Transverse colon (tissue), 4 donors: Measurements from ENCODE around the gene HECTD1. TPM values are rescaled to one million over a fixed set of nuclear protein-coding genes. Genes with fewer than 3 reads are reported as not detected.

Experiments used
- DNase-seq: peaks from one replicate; pipeline ENCODE4 v3.0.0-alpha.2; 2019
- H3K27ac ChIP-seq, 4 donors: fragments of 200-600 bp; sonication (generic); 2 replicates each; pipeline ENCODE4 v1.5.1; 2016 to 2018; ENCODE audit warnings: inconsistent platforms in 4 of 4
- H3K27me3 ChIP-seq: fragments of 200-600 bp; sonication (generic); 2 replicates; pipeline ENCODE4 v1.5.1; 2017; ENCODE audit warnings: inconsistent platforms
- H3K36me3 ChIP-seq, 4 donors: fragments of 200-600 bp; sonication (generic); 2 replicates each; pipeline ENCODE4 v1.5.1; 2017 to 2019; ENCODE audit warnings: inconsistent platforms in 4 of 4
- H3K4me1 ChIP-seq, 4 donors: fragments of 200-600 bp; sonication (generic); 2 replicates each; pipeline ENCODE4 v1.5.1; 2017 to 2020; ENCODE audit warnings: inconsistent platforms in 4 of 4
- H3K4me3 ChIP-seq, 4 donors: fragments of 200-600 bp; sonication (generic); 1 replicate in 1 of 4; 2 replicates in 3 of 4; pipeline versions ENCODE4 v1.5.1 to v1.6.1; 2017 to 2019; ENCODE audit warnings: inconsistent platforms in 4 of 4
- H3K9me3 ChIP-seq, 2 donors: fragments of 200-600 bp; sonication (generic); 2 replicates each; pipeline ENCODE4 v1.5.1; 2017 to 2019; ENCODE audit warnings: inconsistent platforms in 2 of 2
- CTCF ChIP-seq, 5 experiments: fragments of 200-600 bp in 3 of 5; fragments of 450-650 bp in 2 of 5; sonication (generic) in 3 of 5; IDR thresholded peaks; 1 replicate in 2 of 5; 2 replicates in 3 of 5; pipeline ENCODE4 v1.5.1; 2016 to 2017; ENCODE audit warnings: antibody characterized with exemption in 5 of 5, inconsistent platforms in 3 of 5, mild to moderate bottlenecking in 2 of 5, moderate library complexity in 1 of 5
- EP300 ChIP-seq: sonication (generic); formaldehyde crosslinking; IDR thresholded peaks from one replicate; pipeline ENCODE4 v1.6.1; 2017; ENCODE audit warnings: antibody characterized with exemption, low read depth
- POLR2A ChIP-seq: fragments of 450-650 bp; IDR thresholded peaks from one replicate; pipeline ENCODE4 v1.6.1; 2016; ENCODE audit warnings: antibody characterized with exemption, mild to moderate bottlenecking, moderate library complexity
- POLR2AphosphoS5 ChIP-seq, 3 donors: sonication (generic); formaldehyde crosslinking; IDR thresholded peaks; one replicate each; pipeline ENCODE4 v1.6.1; 2016; ENCODE audit warnings: antibody characterized with exemption in 3 of 3
- WGBS, 2 donors: methylation state at CpG; one replicate each; pipeline ENCODE4 v1.1.5; 2018; ENCODE audit warnings: low coverage in 1 of 2; 5-methylcytosine and 5-hydroxymethylcytosine counted together
- in situ Hi-C, 4 donors: fragments of 200-750 bp; cut with MboI; loops; one replicate each; pipeline versions ENCODE4 v1.15.0 to v1.15.1; 2017; ENCODE audit warnings: low sequenced_read_pairs in 3 of 4, low pct_ligation_motif_present in 1 of 4, low pct_unique_long_range_greater_than_20kb in 1 of 4
- intact Hi-C: fragments of 100-400 bp; cut with DNase I; formaldehyde crosslinking; loops from one replicate; pipeline ENCODE4 v1.15.1; 2023; ENCODE audit warnings: low total_unique reads
- total RNA-seq, 4 donors: library from RNA; depleted of rRNA; stranded (reverse); fragments of >200 nt; gene quantifications; one replicate each; pipeline ENCODE4 v1.1.0, GENCODE V29; 2016

HECTD1 gene
- total RNA-seq, 4 donors from 2014 or later: 111 to 237 (median 154) TPM

GRCh38 chr14:31203414-31203742, 4.2 kb downstream of the HECTD1 start:
- Histone ChIP-seq H3K36me3 (peaks cover 0 to 20% (median 5%) of the 10 kb centered on the region in 4 donors), H3K27ac (no peak overlapping the region), H3K4me3 (no peak overlapping the region), H3K4me1 (peaks cover 0 to 26% (median 15%) of the 10 kb centered on the region in 4 donors), H3K9me3 (no peaks in the 10 kb centered on the region), H3K27me3 (no peaks in the 10 kb centered on the region)
- in situ Hi-C loops (no loop called here), intact Hi-C loops (no loop called here)
- TF ChIP-seq POLR2A (no peak), CTCF (IDR thresholded peaks at IDR 0.05) (no peak), POLR2AphosphoS5 (IDR thresholded peaks at IDR 0.05) (no peak), EP300 (no peak)
- no peak for DNase-seq
- 95 to 97% methylated on average over 2 to 3 of the region's 3 CpGs for WGBS, 2 donors

DNA sequence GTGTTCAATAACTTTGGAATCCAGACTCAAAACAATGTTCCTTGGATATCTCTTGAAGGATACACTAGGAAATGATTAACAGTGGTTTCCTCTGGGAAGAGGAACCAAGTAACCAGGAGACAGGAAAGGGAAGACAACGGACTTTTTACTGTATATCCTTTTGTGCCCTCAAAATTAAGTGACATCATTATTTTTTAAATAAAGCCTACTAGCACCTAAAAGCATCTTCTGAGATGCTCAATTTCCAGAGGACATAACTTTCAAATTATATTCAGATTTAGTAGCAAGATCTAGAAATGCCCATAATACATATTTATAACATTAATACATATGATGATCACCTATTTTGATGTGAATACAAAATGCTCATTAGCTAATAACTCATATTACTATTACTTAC, 6.5 kb downstream of the HECTD1 start:
- TF ChIP-seq POLR2A (no peak), EP300 (no peak), POLR2AphosphoS5 (IDR thresholded peaks at IDR 0.05) (no peak), CTCF (IDR thresholded peaks at IDR 0.05) (no peak)
- Histone ChIP-seq H3K9me3 (no peaks in the 10 kb centered on the region), H3K27me3 (no peaks in the 10 kb centered on the region), H3K4me1 (peaks cover 0 to 32% (median 13%) of the 10 kb centered on the region in 4 donors), H3K36me3 (peaks cover 0 to 23% (median 5%) of the 10 kb centered on the region in 4 donors), H3K4me3 (no peak overlapping the region), H3K27ac (no peak overlapping the region)
- DNase-seq: no peak
- in situ Hi-C loops: no loop called here
- WGBS, 2 donors: 71 to 79% methylated on average over 1 of the region's 1 CpG
- intact Hi-C loops: no loop called here

DNA sequence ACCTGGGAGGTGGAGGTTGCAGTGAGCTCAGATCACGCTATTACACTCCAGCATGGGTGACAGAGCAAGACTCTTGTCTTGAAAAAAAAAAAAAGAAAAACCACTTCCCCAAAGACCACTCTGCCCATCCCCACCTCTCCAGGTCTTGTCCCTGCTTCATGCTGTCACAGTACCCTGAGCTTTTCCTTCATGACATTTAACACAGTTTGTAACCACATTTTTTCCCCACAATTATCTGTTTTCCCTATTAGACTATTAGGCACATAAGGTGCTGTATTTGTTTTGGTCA, 6.9 kb downstream of the HECTD1 start:
- 88% methylated on average over 1 of the region's 1 CpG for WGBS, 2 donors
- in situ Hi-C loops (no loop called here), intact Hi-C loops (no loop called here)
- Histone ChIP-seq H3K4me3 (no peak overlapping the region), H3K27me3 (no peaks in the 10 kb centered on the region), H3K36me3 (peaks cover 0 to 23% (median 5%) of the 10 kb centered on the region in 4 donors), H3K9me3 (no peaks in the 10 kb centered on the region), H3K4me1 (peaks cover 0 to 32% (median 10%) of the 10 kb centered on the region in 4 donors), H3K27ac (no peak overlapping the region)
- no peak for TF ChIP-seq CTCF (IDR thresholded peaks at IDR 0.05)
- TF ChIP-seq EP300: no peak
- DNase-seq: no peak

DNA sequence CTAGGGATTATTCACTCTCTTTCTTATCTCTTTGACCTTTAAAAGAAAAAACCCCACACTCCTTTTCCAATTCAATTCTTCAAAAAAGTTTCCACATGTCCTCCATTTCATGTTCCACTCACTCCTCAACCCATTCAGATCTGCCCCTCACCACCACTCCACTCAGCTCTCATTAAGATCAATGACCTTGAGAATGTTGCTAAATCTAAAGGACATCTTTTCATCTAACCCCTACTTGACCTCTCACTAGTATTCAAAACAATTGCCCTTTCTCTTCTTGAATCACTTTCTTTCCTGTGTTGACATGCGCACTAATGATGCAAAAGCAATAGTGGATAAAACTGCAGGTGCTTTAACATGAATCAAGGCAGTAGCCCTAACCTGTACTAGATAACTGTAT, 9.9 kb downstream of the HECTD1 start:
- WGBS, 2 donors: 92% methylated on average over 1 of the region's 1 CpG; no CpG with 5 or more reads in 1 of the 2 donors
- peaks cover 0 to 9% (median 1%) of the 10 kb centered on the region in 4 donors for H3K36me3 ChIP-seq
- no peaks in the 10 kb centered on the region for H3K9me3 ChIP-seq
- H3K4me3 ChIP-seq: no peak overlapping the region
- no peak overlapping the region for H3K27ac ChIP-seq
- TF ChIP-seq POLR2A: no peak
- H3K4me1 ChIP-seq: peaks cover 9 to 33% (median 11%) of the 10 kb centered on the region in 4 donors
- DNase-seq: no peak
- intact Hi-C loops: no loop called here
- in situ Hi-C loops: no loop called here
- no peaks in the 10 kb centered on the region for H3K27me3 ChIP-seq

GRCh38 chr14:31196839-31197492, 10.6 kb downstream of the HECTD1 start:
- Histone ChIP-seq H3K4me3 (no peak overlapping the region), H3K36me3 (peaks cover 0 to 7% (median 0%) of the 10 kb centered on the region in 4 donors), H3K27me3 (no peaks in the 10 kb centered on the region), H3K4me1 (peaks cover 9 to 33% (median 11%) of the 10 kb centered on the region in 4 donors), H3K27ac (no peak overlapping the region), H3K9me3 (no peaks in the 10 kb centered on the region)
- WGBS, 2 donors: 75 to 88% methylated on average over 5 to 8 of the region's 8 CpGs
- no peak for DNase-seq
- intact Hi-C loops: no loop called here
- in situ Hi-C loops: no loop called here
- TF ChIP-seq EP300: no peak
